NCI-H1092 (cell line): ENCODE results near the gene SPAG16.
"Not testable (repeated sequence)": the region's sequence is repeated elsewhere in the genome, so short reads cannot be mapped to it uniquely, and the experiment has no call there.

ENCODE experiments used
- DNase-seq: peaks from one replicate; lab custom pipeline; 2025; lab: John Stamatoyannopoulos, UW

SPAG16 gene

GRCh38 chr2:213691351-213691750, 407.1 kb downstream of the SPAG16 start:
- no peak for DNase-seq

GRCh38 chr2:213696442-213696841, 412.2 kb downstream of the SPAG16 start:
- no peak for DNase-seq

GRCh38 chr2:213701365-213701764, 417.1 kb downstream of the SPAG16 start:
- DNase-seq = not testable (repeated sequence)

- no peak for DNase-seq
Observed at GRCh38 chr2:213703406-213704098, 419.3 kb downstream of the SPAG16 start.

- DNase-seq = no peak
Observed at GRCh38 chr2:213710164-213710563, 425.9 kb downstream of the SPAG16 start.

GRCh38 chr2:213718411-213718810, 434.1 kb downstream of the SPAG16 start:
- DNase-seq = not testable (repeated sequence)

GRCh38 chr2:213722565-213722964, 438.3 kb downstream of the SPAG16 start:
- no peak for DNase-seq

- no peak for DNase-seq
Observed at GRCh38 chr2:213723041-213723560, 438.8 kb downstream of the SPAG16 start.

- DNase-seq = no peak
Observed at GRCh38 chr2:213723707-213724106, 439.4 kb downstream of the SPAG16 start.

GRCh38 chr2:213726101-213726500, 441.8 kb downstream of the SPAG16 start:
- no peak for DNase-seq

GRCh38 chr2:213733893-213734292, 449.6 kb downstream of the SPAG16 start:
- DNase-seq = no peak

GRCh38 chr2:213740453-213740852, 456.2 kb downstream of the SPAG16 start:
- no peak for DNase-seq

- DNase-seq = no peak
Observed at GRCh38 chr2:213751446-213751845, 467.2 kb downstream of the SPAG16 start.

GRCh38 chr2:213752575-213752974, 468.3 kb downstream of the SPAG16 start:
- no peak for DNase-seq

GRCh38 chr2:213757525-213757924, 473.3 kb downstream of the SPAG16 start:
- DNase-seq = no peak

GRCh38 chr2:213763354-213763753, 479.1 kb downstream of the SPAG16 start:
- DNase-seq = no peak

GRCh38 chr2:213763963-213764362, 479.7 kb downstream of the SPAG16 start:
- DNase-seq = no peak

GRCh38 chr2:213764849-213765248, 480.6 kb downstream of the SPAG16 start:
- no peak for DNase-seq

- no peak for DNase-seq
Observed at GRCh38 chr2:213766062-213766461, 481.8 kb downstream of the SPAG16 start.

GRCh38 chr2:213766465-213766901, 482.2 kb downstream of the SPAG16 start:
- DNase-seq = no peak

GRCh38 chr2:213787869-213788268, 503.6 kb downstream of the SPAG16 start:
- DNase-seq = no peak

GRCh38 chr2:213789940-213790339, 505.7 kb downstream of the SPAG16 start:
- no peak for DNase-seq

GRCh38 chr2:213792045-213792444, 507.8 kb downstream of the SPAG16 start:
- no peak for DNase-seq

- no peak for DNase-seq
Observed at GRCh38 chr2:213806125-213806726, 522.0 kb downstream of the SPAG16 start.
